Frontal cortex (tissue), 4 donors: ENCODE results near the gene KRTAP13-3. TPM values are rescaled to one million over a fixed set of nuclear protein-coding genes. Genes with fewer than 3 reads are reported as not detected.

ENCODE experiments used
- DNase-seq, 2 donors: peaks; one replicate each; pipeline ENCODE4 v3.0.0; 2012; ENCODE audit warnings: low spot score in 2 of 2
- FAIRE-seq: peaks from 2 replicates; lab custom pipeline; 2012; peaks lifted over from hg19 to GRCh38; lab: Jason Lieb, UNC
- total RNA-seq: library from RNA; depleted of rRNA; stranded (reverse); fragments of >200 nt; gene quantifications from one replicate; pipeline ENCODE4 v1.2.3, GENCODE V29; 2014
- donor health status: control.
- donor health status: control.
- donor health status: control.

Gene KRTAP13-3
- total RNA-seq = not detected

GRCh38 chr21:30425826-30426225, at the start of gene KRTAP13-3:
Gene KRTAP13-3 (minus strand): TSS chr21:30425926. CDS start chr21:30425912, 14 bp downstream.
- DNase-seq (no peak), FAIRE-seq (no peak)

DNA sequence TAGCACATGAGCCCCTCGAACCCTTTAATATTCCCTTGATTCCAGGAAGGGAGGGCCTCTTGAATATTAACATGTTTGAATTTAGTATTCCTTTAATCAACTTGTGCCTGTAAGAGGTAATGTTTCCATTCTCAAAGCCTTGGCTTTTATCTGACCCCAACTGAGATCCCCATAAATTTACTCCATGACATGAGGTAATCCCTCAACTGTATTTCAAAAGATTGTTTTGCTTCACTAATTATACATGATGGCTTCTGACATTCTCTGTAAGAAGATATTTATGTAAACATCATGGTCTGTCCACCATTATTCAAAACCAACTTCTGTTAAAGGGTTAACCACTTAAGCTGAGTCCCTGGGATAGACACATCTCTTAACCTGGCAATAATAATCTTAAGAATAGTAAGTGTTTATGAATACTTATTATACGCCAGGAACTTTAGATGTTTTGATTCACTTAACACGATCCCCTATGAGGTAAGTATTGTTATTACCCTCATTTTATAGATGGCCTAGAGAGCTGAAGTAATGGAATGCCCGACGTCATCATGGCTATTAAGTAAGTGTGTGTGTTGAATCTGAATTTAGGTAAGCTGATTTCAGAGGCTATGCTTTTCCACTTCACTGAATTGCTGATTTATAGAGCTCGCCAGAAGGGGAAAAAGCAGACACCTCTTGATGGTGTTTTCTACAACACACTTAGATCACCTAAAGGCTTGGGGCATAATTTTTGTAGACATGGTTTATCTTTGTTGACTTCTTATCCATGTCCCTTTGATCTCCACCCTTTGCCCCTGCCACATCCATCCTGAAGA, 43.4 kb upstream of the KRTAP13-3 start:
- DNase-seq (no peak), FAIRE-seq (no peak)

GRCh38 chr21:30463713-30464112, 38.0 kb upstream of the KRTAP13-3 start:
- no peak for FAIRE-seq
- no peak for DNase-seq

- DNase-seq = no peak
- no peak for FAIRE-seq
Observed at GRCh38 chr21:30448514-30448913, 22.8 kb upstream of the KRTAP13-3 start.

- DNase-seq = no peak
- FAIRE-seq = no peak
Observed at GRCh38 chr21:30447056-30447455, 21.3 kb upstream of the KRTAP13-3 start.

DNA sequence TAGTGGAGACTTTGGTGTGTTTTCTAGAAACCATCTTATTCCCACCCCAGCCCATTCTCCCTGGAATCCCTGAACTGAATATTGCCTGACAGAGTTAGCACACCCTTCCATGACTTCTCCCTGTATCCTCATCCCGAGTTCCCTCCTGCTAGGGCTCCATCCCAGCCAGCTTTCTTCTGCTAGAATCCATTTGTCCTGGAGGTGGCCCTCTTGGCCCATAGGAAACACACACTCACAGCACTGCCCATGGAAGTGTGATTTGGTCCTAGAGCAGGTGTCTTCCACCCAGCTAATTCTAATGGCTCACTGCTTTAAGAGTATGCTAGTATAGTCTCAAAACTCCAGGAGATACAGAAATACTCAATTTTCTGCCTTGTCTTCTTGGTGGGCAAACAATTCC, 18.5 kb upstream of the KRTAP13-3 start:
- DNase-seq = no peak
- FAIRE-seq = no peak

DNA sequence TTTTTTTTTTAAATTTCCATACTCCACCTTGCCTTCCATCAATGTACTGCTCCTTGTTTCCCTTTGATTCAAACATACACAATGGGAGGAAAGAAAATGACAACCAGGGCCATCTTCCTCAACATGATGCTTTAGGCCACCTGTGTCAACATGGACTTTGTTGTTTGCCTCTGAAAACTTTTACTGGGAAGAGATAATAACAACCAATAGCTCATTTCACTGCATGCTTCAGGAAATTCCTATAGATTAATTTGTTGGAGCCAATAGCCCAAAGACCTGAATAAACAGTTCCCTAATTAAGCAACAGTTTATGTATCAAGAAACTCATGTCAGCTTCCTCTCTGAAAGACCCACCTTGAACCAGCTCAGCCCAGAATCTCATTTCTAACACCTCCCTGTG, 17.5 kb upstream of the KRTAP13-3 start:
- no peak for DNase-seq
- FAIRE-seq = no peak

DNA sequence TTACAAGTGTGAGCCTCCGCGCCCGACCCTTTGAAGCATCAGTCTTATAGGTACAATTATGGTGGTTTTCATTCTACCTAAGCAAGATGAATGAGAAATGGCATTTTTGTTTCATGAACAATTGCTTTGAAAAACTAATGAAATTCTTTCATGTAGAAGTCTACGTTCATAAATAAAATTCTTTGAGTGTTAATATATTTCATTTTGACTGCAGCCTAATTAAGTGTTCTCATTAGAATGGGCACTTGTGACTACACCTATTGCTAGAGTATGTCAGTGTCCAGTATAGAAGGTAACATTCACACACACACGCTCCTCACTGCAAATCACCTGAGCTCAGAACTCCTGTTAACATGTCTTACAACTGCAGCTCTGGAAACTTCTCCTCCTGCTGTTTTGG, 14.2 kb upstream of the KRTAP13-3 start, which contains the start of gene KRTAP15-1:
Gene KRTAP15-1, plus strand, starts transcription at position 301 of the 400 bp plus-strand sequence. Its CDS starts 53 bp downstream, at position 354.
- no peak for DNase-seq
- FAIRE-seq = no peak

GRCh38 chr21:30437010-30437565, 11.4 kb upstream of the KRTAP13-3 start:
- no peak for DNase-seq
- no peak for FAIRE-seq

GRCh38 chr21:30434033-30434631, 8.4 kb upstream of the KRTAP13-3 start:
- DNase-seq (no peak), FAIRE-seq (no peak)

DNA sequence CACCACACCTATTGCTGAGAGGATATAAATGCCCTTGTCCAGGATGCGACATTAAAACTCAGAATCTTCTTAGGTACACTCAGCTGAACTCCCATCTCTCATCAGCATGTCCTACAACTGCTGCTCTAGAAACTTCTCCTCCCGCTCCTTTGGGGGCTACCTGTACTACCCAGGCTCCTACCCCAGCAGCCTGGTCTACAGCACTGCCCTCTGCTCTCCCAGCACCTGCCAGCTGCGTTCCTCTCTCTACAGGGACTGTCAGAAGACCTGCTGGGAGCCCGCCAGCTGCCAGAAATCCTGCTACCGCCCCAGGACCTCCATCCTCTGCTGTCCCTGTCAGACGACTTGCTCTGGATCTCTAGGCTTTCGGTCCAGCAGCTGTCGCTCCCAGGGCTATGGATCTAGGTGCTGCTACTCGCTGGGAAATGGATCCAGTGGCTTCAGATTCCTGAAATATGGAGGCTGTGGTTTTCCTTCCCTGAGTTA, 4.5 kb upstream of the KRTAP13-3 start, which contains the start of gene KRTAP13-4:
Gene KRTAP13-4, plus strand, starts transcription at position 51 of the 486 bp plus-strand sequence. Its CDS starts 56 bp downstream, at position 107.
- DNase-seq = no peak
- FAIRE-seq = no peak

- no peak for DNase-seq
- FAIRE-seq = no peak
Observed at GRCh38 chr21:30426731-30427130, 1.0 kb upstream of the KRTAP13-3 start.

- FAIRE-seq (no peak), DNase-seq (no peak)
Observed at GRCh38 chr21:30415993-30416392, 9.7 kb downstream of the KRTAP13-3 start.

DNA sequence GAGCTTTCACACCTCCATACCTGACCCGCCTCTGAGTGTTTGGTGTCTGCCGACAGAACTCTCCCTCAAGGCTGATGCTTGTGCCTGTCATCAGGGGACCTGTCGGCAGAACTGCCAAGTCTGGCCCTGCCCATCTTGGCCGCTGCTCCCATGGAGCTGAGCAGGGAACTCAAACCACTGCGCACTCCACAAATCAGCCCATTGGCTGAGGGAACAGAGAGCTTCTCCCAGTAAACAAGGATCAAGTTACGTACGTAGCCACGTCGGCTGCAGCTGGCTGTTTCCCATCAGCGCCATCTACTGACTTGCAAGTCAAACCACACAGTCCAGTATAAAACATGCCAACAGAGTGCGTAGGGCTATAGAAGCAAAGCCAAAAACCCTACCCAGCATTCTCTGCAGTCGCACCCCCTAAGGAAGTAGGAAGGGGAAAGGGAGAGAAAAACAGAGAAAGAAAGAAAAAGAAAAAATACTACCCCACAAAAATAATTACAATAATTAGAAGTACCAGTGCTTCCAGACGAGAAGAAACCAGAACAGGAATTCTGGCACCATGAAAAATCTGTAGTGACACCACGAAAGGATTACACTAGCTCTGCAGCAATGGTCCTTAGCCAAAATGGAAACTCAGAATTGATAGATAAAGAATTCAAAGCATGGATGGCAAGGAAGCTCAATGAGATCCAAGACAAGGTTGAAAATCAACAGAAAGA, 16.8 kb downstream of the KRTAP13-3 start:
- FAIRE-seq (no peak), DNase-seq (no peak)

DNA sequence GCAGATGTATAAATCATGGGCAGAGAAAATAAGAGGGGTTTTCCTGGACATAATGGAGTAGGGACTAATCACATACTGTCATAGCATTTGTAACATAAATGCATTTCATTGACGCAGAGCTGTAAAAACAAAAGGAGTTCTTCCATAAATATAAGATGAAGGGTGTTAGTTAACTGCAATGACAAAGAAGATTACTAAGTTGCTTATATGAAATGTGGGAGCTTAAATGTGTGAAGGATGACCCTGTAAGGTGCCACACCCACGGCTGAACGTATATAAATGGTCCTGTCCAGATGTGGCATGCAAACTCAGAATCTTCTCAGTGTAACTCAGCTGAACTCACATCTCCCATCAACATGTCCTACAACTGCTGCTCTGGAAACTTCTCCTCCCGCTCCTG, 30.0 kb downstream of the KRTAP13-3 start, which contains the start of gene KRTAP13-1:
Gene KRTAP13-1, plus strand, starts transcription at position 301 of the 400 bp plus-strand sequence. Its CDS starts 56 bp downstream, at position 357.
- FAIRE-seq (no peak), DNase-seq (no peak)

- DNase-seq (no peak), FAIRE-seq (no peak)
Observed at GRCh38 chr21:30391492-30392025, 34.2 kb downstream of the KRTAP13-3 start.

- FAIRE-seq (no peak), DNase-seq (no peak)
Observed at GRCh38 chr21:30382201-30382600, 43.5 kb downstream of the KRTAP13-3 start.
